Activated T-cell treated with anti-CD3 and anti-CD28 coated beads, Interleukin-2, amount 50 U/mL, for 4 hours (primary cell): Measurements from ENCODE around the gene KIF17. TPM values are rescaled to one million over a fixed set of nuclear protein-coding genes. Genes with fewer than 3 reads are reported as not detected.

Experiments
- ATAC-seq, 2 donors: fragments of 200-7000 bp; cut with Tn5 transposase; one replicate each; pipeline ENCODE4 v1.10.0; 2021
- DNase-seq: peaks from one replicate; pipeline ENCODE4 v3.0.0-alpha.2; 2020
- H3K27me3 Mint-ChIP-seq: one replicate; pipeline ENCODE4 v1.8.0; 2021; ENCODE audit warnings: low read depth, mixed read lengths
- H3K36me3 Mint-ChIP-seq: one replicate; pipeline ENCODE4 v1.8.0; 2022; ENCODE audit warnings: mixed read lengths; ENCODE audit not compliant: insufficient read depth
- H3K4me1 Mint-ChIP-seq: one replicate; pipeline ENCODE4 v1.8.0; 2021; ENCODE audit warnings: low read depth, mixed read lengths
- H3K4me3 Mint-ChIP-seq: one replicate; pipeline ENCODE4 v1.8.0; 2021; ENCODE audit warnings: mild to moderate bottlenecking, moderate library complexity, mixed read lengths
- H3K9me3 Mint-ChIP-seq: one replicate; pipeline ENCODE4 v1.8.0; 2021; ENCODE audit warnings: mixed read lengths
- total RNA-seq, 3 donors: library from RNA; stranded (reverse); gene quantifications; one replicate each; pipeline ENCODE4 v1.2.1, GENCODE V29; 2021

The KIF17 gene
- total RNA-seq, 3 donors from 2014 or later: not detected

- Mint-ChIP-seq H3K4me3 (peak overlapping the region; percentile 76), H3K36me3 (peaks cover 3% of the 10 kb centered on the region), H3K9me3 (no peaks in the 10 kb centered on the region), H3K4me1 (peaks cover 26% of the 10 kb centered on the region), H3K27me3 (peaks cover 26% of the 10 kb centered on the region)
- no peak for DNase-seq
- ATAC-seq: peak; percentile 21 to 26
Observed at GRCh38 chr1:20731057-20731991, 13.5 kb upstream of the KIF17 start.

- ATAC-seq (no peak), DNase-seq (no peak)
- H3K27me3 Mint-ChIP-seq: peaks cover 26% of the 10 kb centered on the region
- H3K36me3 Mint-ChIP-seq: no peaks in the 10 kb centered on the region
- peaks cover 26% of the 10 kb centered on the region for H3K4me1 Mint-ChIP-seq
- H3K9me3 Mint-ChIP-seq: no peaks in the 10 kb centered on the region
- H3K4me3 Mint-ChIP-seq: peak overlapping the region; percentile 76
Observed at GRCh38 chr1:20730690-20731056, 12.9 kb upstream of the KIF17 start.

- DNase-seq (no peak), ATAC-seq (no peak)
- Mint-ChIP-seq H3K36me3 (no peaks in the 10 kb centered on the region), H3K27me3 (peaks cover 26% of the 10 kb centered on the region), H3K4me1 (peaks cover 26% of the 10 kb centered on the region), H3K9me3 (no peaks in the 10 kb centered on the region), H3K4me3 (peak overlapping the region; percentile 16)
Observed at GRCh38 chr1:20729990-20730689, 12.3 kb upstream of the KIF17 start.

- H3K4me3 Mint-ChIP-seq: no peak overlapping the region
Observed at GRCh38 chr1:20729155-20729931, 11.5 kb upstream of the KIF17 start.

GRCh38 chr1:20728371-20729154 lies 10.8 kb upstream of the KIF17 start:
- no peak for ATAC-seq

More at GRCh38 chr1:20729155-20729931, 11.5 kb upstream of the KIF17 start:
- ATAC-seq (no peak), DNase-seq (no peak)
- H3K9me3 Mint-ChIP-seq: no peaks in the 10 kb centered on the region
- H3K27me3 Mint-ChIP-seq: peaks cover 26% of the 10 kb centered on the region
- H3K4me1 Mint-ChIP-seq: peaks cover 26% of the 10 kb centered on the region
- no peaks in the 10 kb centered on the region for H3K36me3 Mint-ChIP-seq

GRCh38 chr1:20727746-20728316 lies 10.0 kb upstream of the KIF17 start:
- no peak overlapping the region for H3K4me3 Mint-ChIP-seq
- peaks cover 26% of the 10 kb centered on the region for H3K27me3 Mint-ChIP-seq
- no peaks in the 10 kb centered on the region for H3K36me3 Mint-ChIP-seq
- ATAC-seq: no peak
- H3K9me3 Mint-ChIP-seq: no peaks in the 10 kb centered on the region
- DNase-seq: no peak
- peaks cover 16% of the 10 kb centered on the region for H3K4me1 Mint-ChIP-seq

More at GRCh38 chr1:20728371-20729154, 10.8 kb upstream of the KIF17 start:
- Mint-ChIP-seq H3K36me3 (no peaks in the 10 kb centered on the region), H3K9me3 (no peaks in the 10 kb centered on the region), H3K27me3 (peaks cover 26% of the 10 kb centered on the region), H3K4me1 (peaks cover 23% of the 10 kb centered on the region), H3K4me3 (no peak overlapping the region)
- no peak for DNase-seq

- Mint-ChIP-seq H3K9me3 (no peaks in the 10 kb centered on the region), H3K4me3 (no peak overlapping the region), H3K4me1 (peaks cover 9% of the 10 kb centered on the region), H3K27me3 (peaks cover 24% of the 10 kb centered on the region), H3K36me3 (no peaks in the 10 kb centered on the region)
- DNase-seq (no peak), ATAC-seq (no peak)
Observed at GRCh38 chr1:20726932-20727745, 9.3 kb upstream of the KIF17 start.

- Mint-ChIP-seq H3K27me3 (peaks cover 24% of the 10 kb centered on the region), H3K4me1 (peaks cover 8% of the 10 kb centered on the region), H3K4me3 (no peak overlapping the region), H3K36me3 (no peaks in the 10 kb centered on the region), H3K9me3 (no peaks in the 10 kb centered on the region)
- no peak for DNase-seq
- ATAC-seq: no peak
Observed at GRCh38 chr1:20726118-20726911, 8.5 kb upstream of the KIF17 start.

- ATAC-seq (no peak), DNase-seq (no peak)
- Mint-ChIP-seq H3K9me3 (no peaks in the 10 kb centered on the region), H3K4me3 (no peak overlapping the region), H3K4me1 (peaks cover 3% of the 10 kb centered on the region), H3K36me3 (no peaks in the 10 kb centered on the region), H3K27me3 (peaks cover 18% of the 10 kb centered on the region)
Observed at GRCh38 chr1:20725189-20726117, 7.6 kb upstream of the KIF17 start.

GRCh38 chr1:20724364-20725188 lies 6.8 kb upstream of the KIF17 start:
- Mint-ChIP-seq H3K36me3 (no peaks in the 10 kb centered on the region), H3K4me1 (no peaks in the 10 kb centered on the region), H3K4me3 (no peak overlapping the region), H3K9me3 (no peaks in the 10 kb centered on the region), H3K27me3 (peaks cover 12% of the 10 kb centered on the region)
- DNase-seq: no peak
- ATAC-seq: no peak
